HepG2 (cell line): ENCODE results near the gene AHSA1. TPM values are rescaled to one million over a fixed set of nuclear protein-coding genes. Genes with fewer than 3 reads are reported as not detected.

ENCODE experiments used
- GATAD1 ChIP-seq: IDR thresholded peaks from 2 replicates; pipeline ENCODE4 v1.6.1; 2016; ENCODE audit warnings: missing genetic modification reagents, missing compliant biosample characterization
- HIVEP1 ChIP-seq: sonication (generic); formaldehyde crosslinking; IDR thresholded peaks from 2 replicates; pipeline ENCODE4 v1.4.0; 2020; ENCODE audit warnings: mild to moderate bottlenecking, missing genetic modification reagents
- HOXA3 ChIP-seq: sonication (generic); formaldehyde crosslinking; IDR thresholded peaks from 2 replicates; pipeline ENCODE4 v1.5.0; 2020; ENCODE audit warnings: missing genetic modification reagents
- MEIS2 ChIP-seq: sonication (generic); formaldehyde crosslinking; IDR thresholded peaks from 2 replicates; pipeline ENCODE4 v1.9.0; 2021; ENCODE audit warnings: mild to moderate bottlenecking, missing genetic modification reagents
- PHF8 ChIP-seq: sonication (generic); formaldehyde crosslinking; IDR thresholded peaks from 2 replicates; pipeline ENCODE4 v1.5.0; 2020; ENCODE audit warnings: missing genetic modification reagents
- SMAD3 ChIP-seq: sonication (generic); formaldehyde crosslinking; IDR thresholded peaks from 2 replicates; pipeline ENCODE4 v1.4.0; 2020; ENCODE audit warnings: missing genetic modification reagents
- SNAPC2 ChIP-seq: sonication (generic); formaldehyde crosslinking; IDR thresholded peaks from 2 replicates; pipeline ENCODE4 v1.8.1; 2022; ENCODE audit warnings: mild to moderate bottlenecking, missing genetic modification reagents
- SP5 ChIP-seq: IDR thresholded peaks from 2 replicates; pipeline ENCODE4 v1.6.1; 2016; ENCODE audit warnings: low read depth, borderline replicate concordance
- TRIM24 ChIP-seq: sonication (generic); formaldehyde crosslinking; IDR thresholded peaks from 2 replicates; pipeline ENCODE4 v1.8.0; 2022; ENCODE audit warnings: mild to moderate bottlenecking, missing genetic modification reagents
- YEATS2 ChIP-seq: sonication (generic); formaldehyde crosslinking; IDR thresholded peaks from 2 replicates; pipeline ENCODE4 v1.4.0; 2020; ENCODE audit warnings: missing genetic modification reagents, borderline replicate concordance
- ZBTB7A ChIP-seq: sonication (generic); formaldehyde crosslinking; IDR thresholded peaks from 2 replicates; pipeline ENCODE4 v1.8.0; 2022; ENCODE audit warnings: mild to moderate bottlenecking, missing genetic modification reagents
- ZC3H13 ChIP-seq: sonication (generic); formaldehyde crosslinking; IDR thresholded peaks from 2 replicates; pipeline ENCODE4 v1.8.1; 2023; ENCODE audit warnings: mild to moderate bottlenecking, missing genetic modification reagents, moderate library complexity
- ZFP36L2 ChIP-seq: sonication (generic); formaldehyde crosslinking; IDR thresholded peaks from 2 replicates; pipeline ENCODE4 v1.4.0; 2020; ENCODE audit warnings: missing genetic modification reagents
- ZNF232 ChIP-seq: sonication (generic); formaldehyde crosslinking; IDR thresholded peaks from 2 replicates; pipeline ENCODE4 v1.4.0; 2020; ENCODE audit warnings: missing genetic modification reagents, borderline replicate concordance
- ZNF260 ChIP-seq: sonication (generic); formaldehyde crosslinking; IDR thresholded peaks from 2 replicates; pipeline ENCODE4 v1.4.0; 2020; ENCODE audit warnings: missing genetic modification reagents, low read depth, mild to moderate bottlenecking, borderline replicate concordance
- ZNF430 ChIP-seq: sonication (generic); formaldehyde crosslinking; IDR thresholded peaks from 2 replicates; pipeline ENCODE4 v1.9.0; 2021; ENCODE audit warnings: mild to moderate bottlenecking, missing genetic modification reagents
- ZNF441 ChIP-seq: sonication (generic); formaldehyde crosslinking; IDR thresholded peaks from 2 replicates; pipeline ENCODE4 v1.7.0; 2021; ENCODE audit warnings: missing genetic modification reagents, borderline replicate concordance
- ZNF468 ChIP-seq: sonication (generic); formaldehyde crosslinking; IDR thresholded peaks from 2 replicates; pipeline ENCODE4 v1.8.0; 2022; ENCODE audit warnings: mild to moderate bottlenecking, moderate library complexity, missing genetic modification reagents
- ZNF547 ChIP-seq: sonication (generic); formaldehyde crosslinking; IDR thresholded peaks from 2 replicates; pipeline ENCODE4 v1.5.1; 2020; ENCODE audit warnings: mild to moderate bottlenecking, missing genetic modification reagents
- ZNF577 ChIP-seq: sonication (generic); formaldehyde crosslinking; IDR thresholded peaks from 2 replicates; pipeline ENCODE4 v1.4.0; 2020; ENCODE audit warnings: mild to moderate bottlenecking, low read depth, missing genetic modification reagents, borderline replicate concordance
- ZNF605 ChIP-seq: sonication (generic); formaldehyde crosslinking; IDR thresholded peaks from 2 replicates; pipeline ENCODE4 v1.8.0; 2022; ENCODE audit warnings: mild to moderate bottlenecking, missing genetic modification reagents
- ZNF772 ChIP-seq: sonication (generic); formaldehyde crosslinking; IDR thresholded peaks from 2 replicates; pipeline ENCODE4 v1.5.0; 2020; ENCODE audit warnings: mild to moderate bottlenecking, missing genetic modification reagents
- polyA plus RNA-seq, 8 experiments: library from polyadenylated mRNA; depleted of rRNA in 3 of 8; stranded (reverse) in 7 of 8; unstranded in 1 of 8; fragments of >200 nt; fragmentation: Illumina TruSeq in 4 of 8; extraction: Trizol in 4 of 8; gene quantifications; 2 replicates each; pipeline versions ENCODE4 v1.2.1 to v1.2.3, GENCODE V29; 2011 to 2016; ENCODE audit warnings: low read depth in 4 of 8, missing spikeins in 1 of 8, mixed read lengths in 1 of 8; ENCODE audit not compliant: insufficient read depth in 1 of 8
- total RNA-seq, 5 experiments: library from RNA; depleted of rRNA; stranded (reverse); fragments of >200 nt; fragmentation: Illumina TruSeq; extraction: Trizol; gene quantifications; 2 replicates each; pipeline ENCODE4 v1.2.3, GENCODE V29; 2016; ENCODE audit warnings: low read depth in 1 of 5
- TF ChIP-seq, protein P1 (sequence below): sonication (generic); formaldehyde crosslinking; IDR thresholded peaks from 2 replicates; pipeline ENCODE4 v1.5.1; 2020; ENCODE audit warnings: missing genetic modification reagents, mild to moderate bottlenecking, borderline replicate concordance
- TF ChIP-seq, protein P2 (sequence below): sonication (generic); formaldehyde crosslinking; IDR thresholded peaks from 2 replicates; pipeline ENCODE4 v1.5.1; 2020; ENCODE audit warnings: missing genetic modification reagents, mild to moderate bottlenecking, borderline replicate concordance
- TF ChIP-seq, protein P3 (sequence below): sonication (generic); formaldehyde crosslinking; IDR thresholded peaks from 2 replicates; pipeline ENCODE4 v1.4.0; 2020; ENCODE audit warnings: missing genetic modification reagents

Gene AHSA1
- total and polyA plus RNA-seq, 2 of the 13 experiments (the other 11 are each of a cell fraction or from before 2014, with no cell fraction given), result 113 to 241 TPM

DNA sequence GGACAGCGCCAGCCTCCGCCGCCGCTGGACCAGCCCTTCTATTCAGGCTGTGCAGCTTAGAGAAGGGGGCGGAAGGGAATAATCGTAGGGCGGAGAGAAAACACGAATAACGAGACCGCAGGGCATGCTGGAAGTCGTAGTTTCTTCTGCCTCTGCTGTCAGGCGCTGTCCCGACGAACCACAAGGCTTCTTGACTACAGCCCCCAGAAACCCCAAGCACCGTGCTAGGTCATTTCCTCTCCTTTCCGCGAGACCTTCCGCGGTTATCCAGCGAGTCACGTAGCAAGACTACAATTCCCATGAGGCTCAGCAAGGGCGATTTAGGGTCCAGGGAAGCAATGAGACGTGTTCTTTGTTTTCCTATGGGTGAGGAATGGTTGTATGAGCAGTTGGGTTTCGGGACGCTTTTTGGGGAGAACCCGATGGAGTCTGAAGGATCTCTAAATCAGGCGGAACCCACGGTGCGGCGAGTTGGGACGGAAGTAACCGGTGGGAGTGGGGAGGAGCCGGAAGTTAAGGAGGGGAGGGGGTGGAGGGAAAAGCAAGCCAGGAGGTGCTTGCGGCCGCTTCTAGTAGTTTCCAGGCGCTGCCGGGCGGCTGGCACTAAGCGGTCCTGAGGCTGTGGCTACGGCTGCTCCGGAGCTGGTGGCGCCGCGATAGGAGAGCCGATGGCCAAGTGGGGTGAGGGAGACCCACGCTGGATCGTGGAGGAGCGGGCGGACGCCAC, at the start of gene AHSA1, which contains the start of gene VIPAS39 (continued):
- TF ChIP-seq ZBTB7A (CRISPR knock-in tag) (no peak), PHF8 (CRISPR knock-in tag) (peak; percentile 89), ZNF260 (CRISPR knock-in tag) (no peak), SMAD3 (no peak), ZFP36L2 (CRISPR knock-in tag) (0 out of 2 replicates have a peak, but pooled peaks have one; percentile 24), ZNF468 (CRISPR knock-in tag) (no peak), HIVEP1 (CRISPR knock-in tag) (peak; percentile 9; the same call in 1 of the 2 replicates), MEIS2 (CRISPR knock-in tag) (peak; percentile 65; the same call in 1 of the 2 replicates), ZNF577 (CRISPR knock-in tag) (no peak), ZNF605 (CRISPR knock-in tag) (no peak), GATAD1 (peak; percentile 81), ZNF441 (CRISPR knock-in tag) (no peak; the same call in 1 of the 2 replicates), ZNF232 (CRISPR knock-in tag) (0 out of 2 replicates have a peak, but pooled peaks have one; percentile 56), ZNF772 (no peak; the same call in 1 of the 2 replicates), TRIM24 (CRISPR knock-in tag) (no peak), ZC3H13 (CRISPR knock-in tag) (no peak), ZNF547 (CRISPR knock-in tag) (peak; percentile 61), ZNF430 (CRISPR knock-in tag) (no peak), YEATS2 (peak; percentile 69; the same call in 1 of the 2 replicates), HOXA3 (CRISPR knock-in tag) (peak; percentile 10; the same call in 1 of the 2 replicates), SP5 (peak; percentile 73; the same call in 1 of the 2 replicates), SNAPC2 (CRISPR knock-in tag) (no peak)
- TF ChIP-seq, protein P1, sequence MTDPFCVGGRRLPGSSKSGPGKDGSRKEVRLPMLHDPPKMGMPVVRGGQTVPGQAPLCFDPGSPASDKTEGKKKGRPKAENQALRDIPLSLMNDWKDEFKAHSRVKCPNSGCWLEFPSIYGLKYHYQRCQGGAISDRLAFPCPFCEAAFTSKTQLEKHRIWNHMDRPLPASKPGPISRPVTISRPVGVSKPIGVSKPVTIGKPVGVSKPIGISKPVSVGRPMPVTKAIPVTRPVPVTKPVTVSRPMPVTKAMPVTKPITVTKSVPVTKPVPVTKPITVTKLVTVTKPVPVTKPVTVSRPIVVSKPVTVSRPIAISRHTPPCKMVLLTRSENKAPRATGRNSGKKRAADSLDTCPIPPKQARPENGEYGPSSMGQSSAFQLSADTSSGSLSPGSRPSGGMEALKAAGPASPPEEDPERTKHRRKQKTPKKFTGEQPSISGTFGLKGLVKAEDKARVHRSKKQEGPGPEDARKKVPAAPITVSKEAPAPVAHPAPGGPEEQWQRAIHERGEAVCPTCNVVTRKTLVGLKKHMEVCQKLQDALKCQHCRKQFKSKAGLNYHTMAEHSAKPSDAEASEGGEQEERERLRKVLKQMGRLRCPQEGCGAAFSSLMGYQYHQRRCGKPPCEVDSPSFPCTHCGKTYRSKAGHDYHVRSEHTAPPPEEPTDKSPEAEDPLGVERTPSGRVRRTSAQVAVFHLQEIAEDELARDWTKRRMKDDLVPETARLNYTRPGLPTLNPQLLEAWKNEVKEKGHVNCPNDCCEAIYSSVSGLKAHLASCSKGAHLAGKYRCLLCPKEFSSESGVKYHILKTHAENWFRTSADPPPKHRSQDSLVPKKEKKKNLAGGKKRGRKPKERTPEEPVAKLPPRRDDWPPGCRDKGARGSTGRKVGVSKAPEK (CRISPR knock-in tag), result no peak
- TF ChIP-seq, protein P2, sequence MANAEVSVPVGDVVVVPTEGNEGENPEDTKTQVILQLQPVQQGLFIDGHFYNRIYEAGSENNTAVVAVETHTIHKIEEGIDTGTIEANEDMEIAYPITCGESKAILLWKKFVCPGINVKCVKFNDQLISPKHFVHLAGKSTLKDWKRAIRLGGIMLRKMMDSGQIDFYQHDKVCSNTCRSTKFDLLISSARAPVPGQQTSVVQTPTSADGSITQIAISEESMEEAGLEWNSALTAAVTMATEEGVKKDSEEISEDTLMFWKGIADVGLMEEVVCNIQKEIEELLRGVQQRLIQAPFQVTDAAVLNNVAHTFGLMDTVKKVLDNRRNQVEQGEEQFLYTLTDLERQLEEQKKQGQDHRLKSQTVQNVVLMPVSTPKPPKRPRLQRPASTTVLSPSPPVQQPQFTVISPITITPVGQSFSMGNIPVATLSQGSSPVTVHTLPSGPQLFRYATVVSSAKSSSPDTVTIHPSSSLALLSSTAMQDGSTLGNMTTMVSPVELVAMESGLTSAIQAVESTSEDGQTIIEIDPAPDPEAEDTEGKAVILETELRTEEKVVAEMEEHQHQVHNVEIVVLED (CRISPR knock-in tag), result peak; percentile 80
- TF ChIP-seq, protein P3, sequence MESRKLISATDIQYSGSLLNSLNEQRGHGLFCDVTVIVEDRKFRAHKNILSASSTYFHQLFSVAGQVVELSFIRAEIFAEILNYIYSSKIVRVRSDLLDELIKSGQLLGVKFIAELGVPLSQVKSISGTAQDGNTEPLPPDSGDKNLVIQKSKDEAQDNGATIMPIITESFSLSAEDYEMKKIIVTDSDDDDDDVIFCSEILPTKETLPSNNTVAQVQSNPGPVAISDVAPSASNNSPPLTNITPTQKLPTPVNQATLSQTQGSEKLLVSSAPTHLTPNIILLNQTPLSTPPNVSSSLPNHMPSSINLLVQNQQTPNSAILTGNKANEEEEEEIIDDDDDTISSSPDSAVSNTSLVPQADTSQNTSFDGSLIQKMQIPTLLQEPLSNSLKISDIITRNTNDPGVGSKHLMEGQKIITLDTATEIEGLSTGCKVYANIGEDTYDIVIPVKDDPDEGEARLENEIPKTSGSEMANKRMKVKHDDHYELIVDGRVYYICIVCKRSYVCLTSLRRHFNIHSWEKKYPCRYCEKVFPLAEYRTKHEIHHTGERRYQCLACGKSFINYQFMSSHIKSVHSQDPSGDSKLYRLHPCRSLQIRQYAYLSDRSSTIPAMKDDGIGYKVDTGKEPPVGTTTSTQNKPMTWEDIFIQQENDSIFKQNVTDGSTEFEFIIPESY (CRISPR knock-in tag), result 0 out of 2 replicates have a peak, but pooled peaks have one; percentile 4
